ENCODE measurements around the gene FOXL2.

- TF ChIP-seq CTCF (conservative IDR thresholded peaks at IDR 0.05 in 1 of 2, IDR thresholded peaks at IDR 0.05 in 1 of 2; ENCODE audit: extremely low read depth in 1 of 2, insufficient read depth in 1 of 2, low read depth in 1 of 2, low read length in 2 of 2): no peak
- no peak for TF ChIP-seq EZH2 (IDR thresholded peaks at IDR 0.05; ENCODE audit: borderline replicate concordance, low read length)
These were observed 47.5 kb downstream of the FOXL2 start for GRCh38 chr3:138899351-138899991.

All from mammary epithelial cell (primary cell).